K562 (cell line): Measurements from ENCODE around the gene SCUBE1. TPM values are rescaled to one million over a fixed set of nuclear protein-coding genes. Genes with fewer than 3 reads are reported as not detected.

Experiments
- ATAC-seq: fragments of 200-7000 bp; cut with Tn5 transposase; 3 replicates; pipeline ENCODE4 v1.9.1; 2020; ENCODE audit warnings: moderate library complexity
- BruUV-seq: library from RNA; stranded (reverse); fragments of 400-500 nt; replicated peaks from 2 replicates; lab custom pipeline; 2021; lab: Mats Ljungman, UMichigan
- CTCF ChIA-PET: fragments of 300-600 bp; formaldehyde crosslinking; extraction: SDS; loops from one replicate; lab custom pipeline; 2021; ENCODE audit warnings: low intra/inter-chr PET ratio; lab: Yijun Ruan, JAX
- POLR2A ChIA-PET: fragments of 300-600, 350-650 bp; sonication (Branson Sonifier 250); formaldehyde crosslinking; extraction: SDS; loops from one replicate; lab custom pipeline; 2021; ENCODE audit warnings: antibody characterized with exemption, inconsistent platforms; lab: Yijun Ruan, JAX
- DNase-seq, 4 experiments: peaks; one replicate each; pipeline versions ENCODE4 v3.0.0 to v3.0.0-alpha.2; 2011 to 2018; ENCODE audit warnings: low spot score in 3 of 4, mixed read lengths in 3 of 4; ENCODE audit errors: extremely low read depth in 1 of 4
- FAIRE-seq: peaks from 2 replicates; lab custom pipeline; 2011; peaks lifted over from hg19 to GRCh38; lab: Jason Lieb, UNC
- H2AFZ ChIP-seq: 2 replicates; pipeline ENCODE4 v1.6.0; 2011; ENCODE audit warnings: low read depth, low read length, control low read depth, inconsistent platforms
- H3K27ac ChIP-seq: fragments of 200-600 bp; 3 replicates; pipeline ENCODE4 v1.8.0; 2011; ENCODE audit warnings: low read depth, mild to moderate bottlenecking, control low read depth, inconsistent platforms, low read length, moderate library complexity, mixed read lengths; ENCODE audit errors: extremely low read depth
- H3K27me3 ChIP-seq, 2 experiments: fragments of 300-600 bp in 1 of 2; 2 replicates in 1 of 2; 3 replicates in 1 of 2; pipeline versions ENCODE4 v1.6.0 to v1.8.0; 2011; ENCODE audit warnings: inconsistent platforms in 2 of 2, low read length in 2 of 2, mild to moderate bottlenecking in 1 of 2, mixed read lengths in 1 of 2, moderate library complexity in 1 of 2; ENCODE audit not compliant: control insufficient read depth in 2 of 2, insufficient read depth in 2 of 2
- H3K36me3 ChIP-seq: fragments of 300-600 bp; 3 replicates; pipeline ENCODE4 v1.8.0; 2011; ENCODE audit warnings: mild to moderate bottlenecking, low read length, inconsistent platforms; ENCODE audit not compliant: control insufficient read depth, insufficient read depth
- H3K4me1 ChIP-seq, 2 experiments: fragments of 200-600 bp in 1 of 2; replicated peaks in 1 of 2; 2 replicates in 1 of 2; 3 replicates in 1 of 2; pipeline versions ENCODE4 v1.5.1 to v1.8.0; 2011; ENCODE audit warnings: inconsistent platforms in 2 of 2, low read length in 2 of 2, mild to moderate bottlenecking in 1 of 2, mixed read lengths in 1 of 2, moderate library complexity in 1 of 2; ENCODE audit not compliant: control insufficient read depth in 2 of 2, insufficient read depth in 2 of 2
- H3K4me2 ChIP-seq: 2 replicates; pipeline ENCODE4 v1.6.1; 2011; ENCODE audit warnings: low read length, control low read depth, inconsistent platforms, mixed read lengths; ENCODE audit not compliant: insufficient read depth
- H3K4me3 ChIP-seq: fragments of 200-600 bp; sonication (generic), shearing (Covaris generic); 2 replicates; pipeline ENCODE4 v1.5.1; 2016; ENCODE audit warnings: control low read depth, inconsistent platforms
- H3K79me2 ChIP-seq: fragments of 200-600 bp; 3 replicates; pipeline ENCODE4 v1.8.0; 2011; ENCODE audit warnings: low read length, inconsistent platforms; ENCODE audit not compliant: control insufficient read depth, insufficient read depth
- H3K9ac ChIP-seq, 2 experiments: 2 replicates each; pipeline versions ENCODE4 v1.6.0 to v1.6.1; 2011; ENCODE audit warnings: low read depth in 2 of 2, low read length in 2 of 2, control low read depth in 1 of 2, inconsistent platforms in 1 of 2, mild to moderate bottlenecking in 1 of 2, mixed read lengths in 1 of 2; ENCODE audit not compliant: insufficient read depth in 1 of 2
- H3K9me1 ChIP-seq: one replicate; pipeline ENCODE4 v1.6.0; 2011; ENCODE audit warnings: inconsistent platforms, mild to moderate bottlenecking, low read length, moderate library complexity; ENCODE audit not compliant: control insufficient read depth, insufficient read depth
- H3K9me3 ChIP-seq: replicated peaks from 2 replicates; pipeline ENCODE4 v1.5.1; 2011; ENCODE audit warnings: low read depth, low read length, inconsistent platforms; ENCODE audit not compliant: control insufficient read depth, insufficient read depth
- H4K20me1 ChIP-seq: replicated peaks from 2 replicates; pipeline ENCODE4 v1.6.1; 2011; ENCODE audit warnings: low read length, inconsistent platforms, mixed read lengths; ENCODE audit not compliant: control insufficient read depth, insufficient read depth
- HEY1 ChIP-seq: fragments of 250-450 bp; sonication (Bioruptor Pico); IDR thresholded peaks from 2 replicates; pipeline ENCODE4 v1.5.0; 2020; ENCODE audit warnings: mild to moderate bottlenecking, moderate library complexity, borderline replicate concordance
- RBFOX2 ChIP-seq: fragments of 200-400 bp; formaldehyde crosslinking; IDR thresholded peaks from 2 replicates; pipeline ENCODE4 v1.6.1; 2017; ENCODE audit warnings: low read depth, mild to moderate bottlenecking, low read length, moderate library complexity
- TFAM ChIP-seq: fragments of 250-450 bp; sonication (Bioruptor Pico); conservative IDR thresholded peaks from 2 replicates; pipeline ENCODE4 v1.5.0; 2021; ENCODE audit warnings: mild to moderate bottlenecking, moderate library complexity
- XRCC5 ChIP-seq: fragments of 200-400 bp; formaldehyde crosslinking; IDR thresholded peaks from 2 replicates; pipeline ENCODE4 v1.6.1; 2017; ENCODE audit warnings: low read depth, mild to moderate bottlenecking, low read length
- ZNF121 ChIP-seq: sonication (generic); formaldehyde crosslinking; conservative IDR thresholded peaks from 2 replicates; pipeline ENCODE4 v1.8.0; 2022; ENCODE audit warnings: missing genetic modification reagents
- ZNF695 ChIP-seq: fragments of 450-650 bp; formaldehyde crosslinking; IDR thresholded peaks from 2 replicates; pipeline ENCODE4 v1.4.0; 2020; ENCODE audit warnings: mild to moderate bottlenecking, moderate library complexity
- ZNF780A ChIP-seq: fragments of 250-450 bp; sonication (Bioruptor Pico); IDR thresholded peaks from 2 replicates; pipeline ENCODE4 v1.5.0; 2021; ENCODE audit warnings: mild to moderate bottlenecking
- WGBS: fragments of 100-300 bp; shearing (Covaris generic); methylation state at CpG from one replicate; pipeline ENCODE4 v1.1.6; 2016; ENCODE audit warnings: low coverage, mixed read lengths; ENCODE audit not compliant: insufficient coverage; ENCODE audit errors: missing lambda C conversion rate; 5-methylcytosine and 5-hydroxymethylcytosine counted together
- in situ Hi-C: fragments of 300-500 bp; cut with MboI; formaldehyde crosslinking; loops from 4 replicates; pipeline ENCODE4 v1.15.0; 2018; ENCODE audit warnings: inconsistent platforms, mixed read lengths
- intact Hi-C: fragments of 100-400 bp; cut with micrococcal nuclease; formaldehyde crosslinking; loops from 2 replicates; pipeline ENCODE4 v1.14.2; 2022
- polyA plus RNA-seq, 8 experiments: library from polyadenylated mRNA; depleted of rRNA in 4 of 8; stranded (reverse) in 5 of 8; unstranded in 3 of 8; fragments of >200 nt; fragmentation: Nextera tagmentation in 2 of 8; fragmentation: Illumina TruSeq in 1 of 8; extraction: Ambion mirVana in 2 of 8; extraction: Trizol in 1 of 8; gene quantifications; 2 replicates each; pipeline versions ENCODE4 v1.2.1 to v1.2.3, GENCODE V29; 2011 to 2014; ENCODE audit warnings: inconsistent platforms in 1 of 8, missing spikeins in 1 of 8
- total RNA-seq, 7 experiments: library from RNA; depleted of rRNA in 6 of 7; stranded (reverse); fragments of >200 nt in 6 of 7; fragmentation: Illumina TruSeq in 2 of 7; extraction: Trizol in 2 of 7; gene quantifications; 2 replicates each; pipeline versions ENCODE4 v1.2.1 to v1.2.3, GENCODE V29; 2011 to 2021; ENCODE audit warnings: low replicate concordance in 1 of 7

The SCUBE1 gene
- total and polyA plus RNA-seq, 9 of the 15 experiments (the other 6 are each of a cell fraction or from before 2014, with no cell fraction given), result 0.03 to 0.47 (median 0.29) TPM; not detected in 6

DNA sequence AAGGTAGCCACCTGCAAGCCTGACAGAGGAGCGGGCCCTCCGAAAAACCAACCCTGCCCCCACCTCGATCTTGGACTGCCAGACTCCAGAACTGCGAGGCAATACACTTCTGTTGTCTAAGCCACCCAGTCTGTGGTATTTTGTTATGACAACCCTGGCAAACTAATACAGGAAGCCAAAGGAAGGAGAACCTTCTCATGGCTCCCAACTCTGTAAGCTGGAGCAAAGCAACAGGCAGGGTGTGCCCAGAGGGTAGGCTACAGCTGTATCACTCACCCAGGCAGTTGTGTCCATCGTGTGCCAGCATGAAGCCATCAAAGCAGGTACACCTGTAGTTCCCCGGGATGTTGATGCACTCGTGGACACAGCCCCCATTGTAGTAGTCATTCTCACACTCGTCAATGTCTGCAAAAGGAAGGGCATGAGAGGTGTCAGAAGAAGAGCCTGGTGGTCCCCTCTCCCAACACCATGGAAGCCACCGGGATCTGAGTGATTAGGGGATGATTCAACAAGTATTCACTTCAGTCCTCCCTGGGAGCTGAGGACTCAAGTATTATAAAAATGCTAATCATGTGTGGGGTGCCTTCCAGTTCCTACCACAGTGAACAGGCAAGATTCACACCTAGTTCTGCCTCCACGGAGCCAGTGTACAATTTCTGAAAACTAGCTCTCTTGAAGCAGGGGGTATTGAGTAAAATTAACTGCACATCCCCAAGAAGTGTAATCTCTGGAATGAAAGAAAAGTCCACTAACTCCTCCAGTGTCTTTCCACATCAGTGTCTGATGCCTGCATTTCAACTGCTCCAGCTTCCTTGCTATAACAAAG lies 23.3 kb downstream of the SCUBE1 start:
- no peaks in the 10 kb centered on the region for H3K79me2 ChIP-seq
- H3K9me3 ChIP-seq, result no peaks in the 10 kb centered on the region
- no peak overlapping the region for H3K9ac ChIP-seq
- in situ Hi-C loops (no loop called here), intact Hi-C loops (no loop called here)
- CTCF ChIA-PET, result no interaction called here
- H2AFZ ChIP-seq, result no peak overlapping the region
- peaks cover 0 to 3% of the 10 kb centered on the region in 2 experiments; a peak in 1 of 5 replicates for H3K4me1 ChIP-seq
- FAIRE-seq (no peak), DNase-seq (no peak), ATAC-seq (no peak)
- WGBS, result 0% methylated on average over 7 of the region's 10 CpGs
- no peaks in the 10 kb centered on the region for H3K9me1 ChIP-seq
- POLR2A ChIA-PET, result interaction anchor here (1.1 kb wide), 1 partner anchor 20 kb away, joined by 4 read pairs; no protein-coding TSS in a partner anchor
- no peak overlapping the region for H3K27ac ChIP-seq
- no peaks in the 10 kb centered on the region for H4K20me1 ChIP-seq
- BruUV-seq, result no TSS peak
- no peak overlapping the region for H3K4me2 ChIP-seq
- no peak for TF ChIP-seq ZNF780A
- TF ChIP-seq ZNF695 (CRISPR knock-in tag), result no peak
- TF ChIP-seq ZNF121 (CRISPR knock-in tag), result no peak
- TF ChIP-seq RBFOX2, result no peak
- TF ChIP-seq XRCC5, result no peak
- TF ChIP-seq TFAM (CRISPR knock-in tag), result no peak
- TF ChIP-seq HEY1 (CRISPR knock-in tag), result no peak
- no peaks in the 10 kb centered on the region for H3K36me3 ChIP-seq
- peaks cover 3 to 5% of the 10 kb centered on the region in 2 experiments; a peak in 2 of 5 replicates for H3K27me3 ChIP-seq
- no peak overlapping the region for H3K4me3 ChIP-seq
